Measurements from ENCODE around the gene DHX35.

DNA sequence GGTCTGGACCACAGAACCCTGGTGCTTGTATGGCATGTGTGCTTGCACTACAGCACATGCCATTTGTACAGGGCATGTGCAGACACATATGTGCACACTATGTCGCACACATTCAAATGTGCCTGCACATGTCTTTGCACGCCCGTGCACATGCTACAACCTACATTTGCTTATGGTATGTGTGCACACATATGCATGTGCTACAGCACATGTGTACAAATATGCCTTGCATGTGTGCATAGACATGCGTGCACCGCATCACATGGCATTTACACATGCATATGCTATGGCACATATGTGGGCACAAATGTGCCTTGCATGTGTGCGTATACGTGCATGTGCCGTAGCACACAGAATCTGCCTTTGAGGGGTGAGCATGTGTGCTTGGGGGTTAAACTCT, 90.5 kb downstream of the DHX35 start:
- TF ChIP-seq, protein P1, sequence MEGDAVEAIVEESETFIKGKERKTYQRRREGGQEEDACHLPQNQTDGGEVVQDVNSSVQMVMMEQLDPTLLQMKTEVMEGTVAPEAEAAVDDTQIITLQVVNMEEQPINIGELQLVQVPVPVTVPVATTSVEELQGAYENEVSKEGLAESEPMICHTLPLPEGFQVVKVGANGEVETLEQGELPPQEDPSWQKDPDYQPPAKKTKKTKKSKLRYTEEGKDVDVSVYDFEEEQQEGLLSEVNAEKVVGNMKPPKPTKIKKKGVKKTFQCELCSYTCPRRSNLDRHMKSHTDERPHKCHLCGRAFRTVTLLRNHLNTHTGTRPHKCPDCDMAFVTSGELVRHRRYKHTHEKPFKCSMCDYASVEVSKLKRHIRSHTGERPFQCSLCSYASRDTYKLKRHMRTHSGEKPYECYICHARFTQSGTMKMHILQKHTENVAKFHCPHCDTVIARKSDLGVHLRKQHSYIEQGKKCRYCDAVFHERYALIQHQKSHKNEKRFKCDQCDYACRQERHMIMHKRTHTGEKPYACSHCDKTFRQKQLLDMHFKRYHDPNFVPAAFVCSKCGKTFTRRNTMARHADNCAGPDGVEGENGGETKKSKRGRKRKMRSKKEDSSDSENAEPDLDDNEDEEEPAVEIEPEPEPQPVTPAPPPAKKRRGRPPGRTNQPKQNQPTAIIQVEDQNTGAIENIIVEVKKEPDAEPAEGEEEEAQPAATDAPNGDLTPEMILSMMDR (IDR thresholded peaks at IDR 0.05), result no peak
- TF ChIP-seq EP300 (IDR thresholded peaks at IDR 0.05), result no peak

All from tibial nerve (tissue), 4 donors.